ENCODE data around the gene CSAD.

- TF ChIP-seq CTCF (IDR thresholded peaks at IDR 0.05; ENCODE audit: low read length) (peak; percentile 95), EZH2 (optimal IDR thresholded peaks at IDR 0.05; ENCODE audit: low read depth, low read length) (no peak)
Measured at GRCh38 chr12:53213348-53213747, 32.6 kb upstream of the CSAD start.

Data from MM.1S (cell line).